Stimulated activated effector memory CD8-positive, alpha-beta T cell treated with anti-CD3 and anti-CD28 coated beads, Interleukin-12 subunit alpha, Interleukin-12 subunit beta, amount 100 ng/mL, for 72 hours (primary cell): ENCODE measurements around the gene SNORC.
A peak's percentile ranks its signal among the peaks of the same experiment; 100 is the strongest.
"Not testable (repeated sequence)": the region's sequence is repeated elsewhere in the genome, so short reads cannot be mapped to it uniquely, and the experiment has no call there.

Experiments
- ATAC-seq: fragments of 150-1000 bp; cut with Tn5 transposase; 2 replicates; pipeline ENCODE4 v1.10.0; 2021
- DNase-seq, 2 donors: peaks; one replicate each; pipeline ENCODE4 v3.0.0; 2021 to 2022; ENCODE audit warnings: low spot score in 2 of 2
- H3K27ac Mint-ChIP-seq: one replicate; pipeline ENCODE4 v1.8.0; 2022; ENCODE audit warnings: mild to moderate bottlenecking, mixed read lengths
- H3K36me3 Mint-ChIP-seq: one replicate; pipeline ENCODE4 v1.8.0; 2022; ENCODE audit warnings: mild to moderate bottlenecking, mixed read lengths
- H3K4me1 Mint-ChIP-seq: one replicate; pipeline ENCODE4 v1.8.0; 2022; ENCODE audit warnings: mixed read lengths
- H3K4me3 Mint-ChIP-seq: one replicate; pipeline ENCODE4 v1.8.0; 2022; ENCODE audit warnings: mild to moderate bottlenecking, mixed read lengths
- H3K9me3 Mint-ChIP-seq: one replicate; pipeline ENCODE4 v1.8.0; 2022; ENCODE audit warnings: mixed read lengths

The SNORC gene

DNA sequence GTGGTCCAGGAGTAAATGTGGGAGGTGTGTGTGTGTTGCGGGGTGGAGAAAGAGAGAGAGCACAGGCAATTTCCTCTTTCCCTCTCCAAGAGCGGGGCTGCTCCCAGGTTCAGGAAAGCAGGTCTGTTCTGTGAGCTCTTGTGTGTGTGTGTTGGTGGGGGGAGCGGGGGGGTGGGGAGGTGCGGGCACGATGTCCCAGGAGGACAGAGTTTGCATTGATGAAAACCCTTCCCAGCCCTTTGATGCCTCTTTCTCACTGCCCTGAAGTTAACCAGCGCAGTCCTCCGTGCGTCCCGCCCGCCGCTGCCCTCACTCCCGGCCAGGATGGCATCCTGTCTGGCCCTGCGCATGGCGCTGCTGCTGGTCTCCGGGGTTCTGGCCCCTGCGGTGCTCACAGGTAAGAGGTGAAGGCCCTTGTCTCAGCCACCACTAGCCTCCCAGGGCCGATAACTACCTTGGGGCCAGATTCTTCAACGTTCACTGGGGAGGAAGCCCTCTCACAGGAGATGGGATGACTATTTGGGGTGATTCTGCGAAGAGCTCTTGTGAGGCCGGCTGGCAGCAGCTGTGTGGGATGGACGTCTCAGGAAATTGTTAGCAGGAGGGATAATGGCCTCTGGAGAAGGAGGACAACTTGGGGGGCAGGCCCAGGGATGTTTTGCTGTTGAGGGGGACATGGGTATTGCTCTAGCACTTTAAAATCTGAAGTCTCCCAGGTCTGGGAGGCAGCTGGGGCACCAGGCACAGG, at the start of gene SNORC:
SNORC (plus strand) TSS at position 247 of the 748 bp plus-strand sequence; CDS start at position 325, 78 bp downstream.
- Mint-ChIP-seq H3K36me3 (peaks cover 7% of the 10 kb centered on the region), H3K27ac (no peak within 1 kb of the TSS)
- DNase-seq, result no peak

DNA sequence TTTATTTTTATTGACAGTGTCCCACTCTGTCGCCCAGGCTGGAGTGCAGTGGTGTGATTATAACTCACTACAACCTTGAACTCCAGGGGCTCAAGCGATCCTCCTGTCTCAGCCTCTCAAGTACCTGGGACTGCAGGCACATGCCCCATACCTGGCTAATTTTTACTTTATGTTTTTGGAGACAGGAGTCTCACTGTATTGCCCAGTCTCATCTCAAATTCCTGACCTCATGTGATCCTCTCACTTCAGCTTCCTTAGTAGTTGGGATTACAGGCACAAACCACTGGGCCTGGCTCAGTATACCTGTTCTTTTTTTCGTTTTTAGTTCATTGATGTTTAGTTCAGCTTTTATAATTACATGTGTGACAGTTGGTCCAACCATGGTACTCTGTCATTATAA, 40.1 kb upstream of the SNORC start:
- Mint-ChIP-seq H3K27ac (peak overlapping the region; percentile 32), H3K36me3 (peaks cover 92% of the 10 kb centered on the region), H3K9me3 (no peaks in the 10 kb centered on the region), H3K4me3 (no peak overlapping the region), H3K4me1 (peaks cover 5% of the 10 kb centered on the region)
- no peak for ATAC-seq
- DNase-seq, result no peak

More for the DNA sequence above, at the start of gene SNORC:
- no peak for ATAC-seq
- Mint-ChIP-seq H3K4me3 (no peak within 1 kb of the TSS), H3K9me3 (no peaks in the 10 kb centered on the region), H3K4me1 (peaks cover 4% of the 10 kb centered on the region)

DNA sequence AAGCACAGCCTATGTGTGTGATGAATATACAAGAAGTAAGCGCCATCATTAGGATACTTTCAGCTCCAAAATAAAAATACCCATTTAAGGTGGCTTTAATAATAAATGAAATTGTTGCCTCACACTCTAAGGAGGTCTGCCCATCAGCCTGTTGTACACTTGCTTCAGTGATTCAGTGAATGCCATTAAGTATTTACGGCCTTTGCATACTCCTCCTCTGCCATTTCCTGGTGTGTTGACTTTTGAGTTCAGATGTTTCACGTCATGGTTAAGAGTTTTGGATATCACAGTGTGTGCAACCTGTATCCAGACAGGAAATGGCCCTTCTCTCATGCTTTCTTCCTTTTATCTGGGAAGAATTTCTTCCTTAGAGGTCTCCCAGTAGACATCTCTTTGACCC, 38.6 kb upstream of the SNORC start:
- DNase-seq, result no peak
- Mint-ChIP-seq H3K4me1 (peaks cover 5% of the 10 kb centered on the region), H3K36me3 (peaks cover 92% of the 10 kb centered on the region), H3K27ac (no peak overlapping the region), H3K4me3 (no peak overlapping the region), H3K9me3 (no peaks in the 10 kb centered on the region)
- ATAC-seq, result no peak

DNA sequence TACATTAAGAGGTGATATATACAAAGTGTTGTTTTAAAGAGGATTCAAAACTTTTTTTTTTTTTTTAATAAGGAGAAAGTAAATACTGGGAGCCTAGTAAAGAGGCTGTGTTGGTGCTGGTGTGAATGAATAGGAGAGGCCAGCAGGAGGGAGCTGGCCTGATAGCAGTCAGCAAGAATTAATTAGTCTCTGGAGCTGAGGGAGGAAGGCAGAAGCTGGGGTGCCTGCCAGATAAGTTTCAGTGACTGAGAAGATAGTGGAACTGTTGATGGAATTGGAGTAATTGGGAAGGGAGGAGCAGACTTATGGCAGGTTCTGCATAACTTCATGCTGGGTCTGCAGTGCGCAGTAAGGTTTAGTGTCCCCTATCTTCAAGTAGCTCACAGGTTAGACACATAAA, 36.2 kb upstream of the SNORC start:
- DNase-seq, result no peak
- H3K9me3 Mint-ChIP-seq, result no peaks in the 10 kb centered on the region
- no peak for ATAC-seq
- peak overlapping the region; percentile 50 for H3K27ac Mint-ChIP-seq
- peaks cover 28% of the 10 kb centered on the region for H3K4me1 Mint-ChIP-seq
- H3K4me3 Mint-ChIP-seq, result no peak overlapping the region
- peaks cover 95% of the 10 kb centered on the region for H3K36me3 Mint-ChIP-seq

DNA sequence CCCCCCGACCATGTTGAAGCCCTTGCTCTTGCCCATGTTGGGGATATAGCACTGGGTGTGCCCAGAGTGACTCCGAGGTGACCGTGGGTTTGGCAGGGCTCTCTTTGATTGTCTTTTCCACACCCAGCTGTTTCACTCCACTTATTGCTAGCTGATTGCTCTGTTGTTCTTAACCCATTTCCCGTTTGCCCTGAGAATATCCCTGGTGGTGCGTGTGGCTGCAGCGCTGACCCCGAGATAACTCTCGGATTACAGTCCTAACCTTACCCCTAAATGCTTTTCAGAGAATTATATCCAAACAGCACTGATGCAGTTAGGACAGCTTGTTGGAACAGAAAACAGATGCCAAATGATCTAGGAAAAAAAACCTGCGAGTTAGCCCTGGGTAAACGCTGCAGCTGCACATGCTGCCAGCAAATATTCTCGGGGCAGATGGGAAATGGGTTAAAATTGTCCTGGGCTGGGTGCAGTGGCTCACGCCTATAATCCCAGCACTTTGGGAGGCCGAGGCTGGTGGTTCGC, 34.3 kb upstream of the SNORC start:
- H3K36me3 Mint-ChIP-seq, result peaks cover 95% of the 10 kb centered on the region
- H3K4me1 Mint-ChIP-seq, result peaks cover 32% of the 10 kb centered on the region
- H3K4me3 Mint-ChIP-seq, result no peak overlapping the region
- ATAC-seq (no peak), DNase-seq (no peak)
- H3K9me3 Mint-ChIP-seq, result no peaks in the 10 kb centered on the region
- no peak overlapping the region for H3K27ac Mint-ChIP-seq

DNA sequence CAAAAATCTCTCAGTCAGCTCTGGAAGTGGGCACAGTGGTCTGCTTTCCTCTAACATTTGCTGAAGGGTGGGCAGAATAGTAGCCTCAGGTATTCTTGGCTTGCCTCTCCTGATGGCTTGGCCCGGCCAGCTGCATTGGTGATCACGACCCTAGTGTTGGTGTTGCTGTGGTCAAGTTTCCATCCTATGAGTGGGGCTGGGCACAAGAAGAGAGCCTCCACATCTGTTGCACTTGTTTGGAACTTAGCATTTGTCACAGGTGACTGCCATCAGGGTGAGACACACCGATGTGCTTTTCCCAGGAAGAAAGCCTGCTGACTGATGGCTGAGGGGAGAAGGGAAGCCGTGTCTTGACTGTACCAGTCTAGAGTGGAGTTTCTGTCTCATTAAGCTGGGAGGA, 33.1 kb upstream of the SNORC start:
- DNase-seq, result no peak
- Mint-ChIP-seq H3K27ac (peak overlapping the region; percentile 79), H3K9me3 (no peaks in the 10 kb centered on the region)

DNA sequence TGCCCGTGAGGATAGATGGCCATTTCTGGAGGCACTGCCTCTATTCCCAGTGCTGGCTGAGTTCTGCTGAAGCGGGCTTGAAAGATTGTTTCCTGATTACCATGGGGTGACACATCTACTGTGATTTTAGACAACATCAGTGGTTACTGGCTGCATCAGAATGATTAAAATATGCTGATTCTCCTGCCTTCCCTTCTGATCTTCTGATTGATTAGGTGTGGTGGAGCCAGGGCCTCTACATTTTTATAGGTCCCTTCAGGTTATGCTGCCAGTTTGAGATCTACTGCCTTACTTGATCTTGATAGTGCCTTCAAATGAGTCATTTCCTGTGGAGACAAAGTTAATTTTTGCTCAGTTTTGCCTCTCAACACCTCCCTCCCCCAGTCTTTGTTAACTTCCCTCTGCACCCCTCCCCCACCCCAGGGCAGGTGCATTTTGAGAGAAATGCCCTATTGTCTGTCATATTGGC, 31.6 kb upstream of the SNORC start:
- peak; percentile 5 to 66 for DNase-seq
- Mint-ChIP-seq H3K36me3 (peaks cover 95% of the 10 kb centered on the region), H3K4me3 (peak overlapping the region; percentile 22), H3K9me3 (no peaks in the 10 kb centered on the region), H3K27ac (peak overlapping the region; percentile 79), H3K4me1 (peaks cover 27% of the 10 kb centered on the region)
- ATAC-seq, result peak; percentile 92

More for the DNA sequence above, 33.1 kb upstream of the SNORC start:
- Mint-ChIP-seq H3K36me3 (peaks cover 95% of the 10 kb centered on the region), H3K4me3 (no peak overlapping the region), H3K4me1 (peaks cover 30% of the 10 kb centered on the region)
- ATAC-seq, result no peak

DNA sequence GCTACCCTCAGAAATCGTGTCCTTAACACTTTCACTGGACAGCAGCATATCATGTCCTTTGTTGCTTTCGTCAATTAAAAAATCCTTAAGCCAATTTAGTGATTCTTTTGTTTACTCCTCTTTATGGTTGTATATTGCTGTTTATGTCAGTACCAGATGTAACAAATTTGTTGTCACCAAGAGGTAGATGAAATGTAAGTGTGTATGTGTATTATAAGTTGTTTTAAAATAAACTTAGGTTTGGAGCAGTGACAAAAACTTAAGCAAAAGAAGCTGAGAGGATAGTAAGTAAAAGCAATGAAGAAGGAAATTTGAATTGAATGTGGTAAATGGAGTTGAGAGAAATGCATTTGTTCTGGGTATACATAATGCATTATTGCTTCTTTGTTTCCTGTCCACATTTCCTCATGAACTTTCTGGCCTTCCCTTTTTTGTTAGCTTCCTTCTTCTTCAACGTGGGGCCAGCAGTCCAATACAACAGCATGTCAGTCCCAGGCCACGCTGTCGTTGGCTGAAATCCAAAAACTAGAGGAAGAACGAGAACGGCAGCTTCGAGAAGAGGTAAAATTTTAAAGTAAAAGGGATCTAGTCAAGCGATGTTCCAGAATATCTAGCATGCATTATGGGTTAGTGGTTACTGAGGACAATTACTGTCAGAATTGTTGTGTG, 30.5 kb upstream of the SNORC start:
- H3K27ac Mint-ChIP-seq, result peak overlapping the region; percentile 79
- no peak for DNase-seq
- H3K4me3 Mint-ChIP-seq, result no peak overlapping the region
- H3K36me3 Mint-ChIP-seq, result peaks cover 95% of the 10 kb centered on the region
- no peak for ATAC-seq
- H3K9me3 Mint-ChIP-seq, result no peaks in the 10 kb centered on the region
- H3K4me1 Mint-ChIP-seq, result peaks cover 27% of the 10 kb centered on the region

DNA sequence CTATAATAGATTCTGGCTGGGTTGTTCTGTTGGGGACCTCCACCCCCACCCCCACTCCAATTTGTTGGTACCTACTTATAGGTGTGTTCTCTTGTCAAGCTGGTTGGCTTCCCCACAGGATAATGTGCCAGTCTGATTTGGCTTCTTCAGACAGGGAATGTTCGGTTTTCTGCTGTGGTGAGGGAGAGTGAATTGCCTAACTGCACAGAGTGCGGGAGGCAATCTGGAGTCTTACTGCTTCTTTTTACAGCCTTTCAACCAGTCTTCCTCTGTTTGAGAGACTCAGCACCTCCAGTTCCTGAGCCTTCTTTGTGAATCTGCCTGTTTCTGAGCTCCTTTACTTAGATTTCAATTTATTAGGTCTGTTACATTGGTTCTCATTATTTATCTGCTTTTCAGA, 27.4 kb upstream of the SNORC start:
- peaks cover 95% of the 10 kb centered on the region for H3K36me3 Mint-ChIP-seq
- no peak for ATAC-seq

DNA sequence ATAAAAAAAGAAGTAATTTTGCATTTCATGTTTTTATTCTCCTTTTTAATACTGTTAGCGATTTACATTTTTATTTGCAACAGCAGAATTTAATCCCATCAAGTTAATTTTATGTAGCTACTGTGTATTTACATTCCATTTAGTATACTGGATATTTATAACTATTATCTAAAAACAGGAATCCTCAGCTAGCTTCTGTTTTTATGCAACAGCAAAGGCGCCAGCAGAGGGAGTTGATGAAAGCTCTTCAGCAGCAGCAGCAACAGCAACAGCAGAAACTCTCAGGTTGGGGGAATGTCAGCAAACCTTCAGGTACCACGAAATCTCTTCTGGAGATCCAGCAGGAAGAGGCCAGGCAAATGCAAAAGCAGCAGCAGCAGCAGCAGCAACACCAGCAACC, 26.2 kb upstream of the SNORC start:
- Mint-ChIP-seq H3K4me1 (peaks cover 4% of the 10 kb centered on the region), H3K36me3 (peaks cover 100% of the 10 kb centered on the region), H3K9me3 (no peaks in the 10 kb centered on the region), H3K27ac (no peak overlapping the region), H3K4me3 (no peak overlapping the region)
- no peak for DNase-seq
- ATAC-seq, result no peak

More for the DNA sequence above, 27.4 kb upstream of the SNORC start:
- H3K4me3 Mint-ChIP-seq, result no peak overlapping the region
- DNase-seq, result no peak
- H3K4me1 Mint-ChIP-seq, result peaks cover 16% of the 10 kb centered on the region
- no peaks in the 10 kb centered on the region for H3K9me3 Mint-ChIP-seq
- H3K27ac Mint-ChIP-seq, result peak overlapping the region; percentile 24

DNA sequence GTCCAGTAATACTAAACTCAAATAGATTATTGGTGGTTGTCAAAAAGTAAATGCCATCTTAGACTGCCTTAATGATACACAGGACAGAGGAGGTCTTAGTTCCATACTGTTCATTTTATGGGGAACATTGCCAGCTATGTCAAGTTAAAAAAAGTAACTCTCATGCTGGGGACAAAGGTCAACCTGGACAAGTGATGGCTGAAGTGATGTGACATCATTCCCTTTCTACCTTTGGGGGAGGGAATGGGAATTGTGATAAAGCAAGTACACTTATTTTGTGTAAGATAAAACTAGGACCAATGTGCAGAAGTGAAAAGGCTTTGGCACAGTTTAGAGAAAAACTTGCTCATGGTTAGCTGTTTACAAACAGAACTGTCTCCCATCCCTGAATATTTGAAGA, 24.0 kb upstream of the SNORC start:
- H3K4me1 Mint-ChIP-seq, result no peaks in the 10 kb centered on the region
- H3K27ac Mint-ChIP-seq, result no peak overlapping the region
- peaks cover 100% of the 10 kb centered on the region for H3K36me3 Mint-ChIP-seq
- H3K9me3 Mint-ChIP-seq, result no peaks in the 10 kb centered on the region
- DNase-seq, result no peak
- H3K4me3 Mint-ChIP-seq, result no peak overlapping the region
- ATAC-seq, result no peak

DNA sequence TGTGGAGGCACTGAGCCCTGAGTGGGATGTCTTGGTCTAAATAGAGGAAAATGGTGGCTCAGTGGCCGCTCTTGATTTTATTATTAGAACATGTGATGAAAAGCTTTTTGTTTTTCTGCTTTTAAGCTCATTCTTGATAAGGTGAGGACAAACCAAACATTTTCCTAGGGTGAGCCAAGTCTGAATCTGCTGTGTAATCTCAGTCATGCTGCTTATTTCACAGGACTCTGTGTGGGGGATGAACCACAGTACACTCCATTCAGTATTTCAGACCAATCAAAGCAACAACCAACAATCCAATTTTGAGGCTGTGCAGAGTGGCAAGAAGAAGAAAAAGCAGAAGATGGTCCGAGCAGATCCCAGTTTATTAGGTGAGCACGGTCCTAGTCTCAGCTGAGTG, 20.0 kb upstream of the SNORC start:
- H3K4me1 Mint-ChIP-seq, result no peaks in the 10 kb centered on the region
- DNase-seq (no peak), ATAC-seq (no peak)
- no peaks in the 10 kb centered on the region for H3K9me3 Mint-ChIP-seq
- peak overlapping the region; percentile 43 for H3K27ac Mint-ChIP-seq
- peaks cover 98% of the 10 kb centered on the region for H3K36me3 Mint-ChIP-seq
- no peak overlapping the region for H3K4me3 Mint-ChIP-seq

DNA sequence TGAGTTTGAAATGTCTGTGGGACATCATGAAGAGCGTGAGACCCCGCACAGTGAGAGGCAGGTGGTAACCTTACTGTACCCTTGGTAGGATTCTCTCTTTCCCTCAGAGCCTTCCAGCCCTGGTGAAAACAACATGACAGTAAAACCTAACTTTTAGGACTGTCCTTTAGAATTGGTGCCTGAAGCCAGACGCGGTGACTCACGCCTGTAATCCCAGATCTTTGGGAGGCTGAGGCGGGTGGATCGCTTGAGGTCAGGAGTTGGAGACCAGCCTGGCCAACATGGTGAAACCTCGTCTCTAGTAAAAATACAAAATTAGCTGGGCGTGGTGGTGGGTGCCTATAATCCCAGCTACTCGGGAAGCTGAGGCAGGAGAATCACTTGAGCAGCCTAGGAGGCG, 18.0 kb upstream of the SNORC start:
- not testable (repeated sequence) for H3K4me1 Mint-ChIP-seq, H3K4me3 Mint-ChIP-seq, ATAC-seq, H3K9me3 Mint-ChIP-seq, DNase-seq
- H3K27ac Mint-ChIP-seq, result peak overlapping the region; percentile 39
- H3K36me3 Mint-ChIP-seq, result peaks cover 98% of the 10 kb centered on the region

DNA sequence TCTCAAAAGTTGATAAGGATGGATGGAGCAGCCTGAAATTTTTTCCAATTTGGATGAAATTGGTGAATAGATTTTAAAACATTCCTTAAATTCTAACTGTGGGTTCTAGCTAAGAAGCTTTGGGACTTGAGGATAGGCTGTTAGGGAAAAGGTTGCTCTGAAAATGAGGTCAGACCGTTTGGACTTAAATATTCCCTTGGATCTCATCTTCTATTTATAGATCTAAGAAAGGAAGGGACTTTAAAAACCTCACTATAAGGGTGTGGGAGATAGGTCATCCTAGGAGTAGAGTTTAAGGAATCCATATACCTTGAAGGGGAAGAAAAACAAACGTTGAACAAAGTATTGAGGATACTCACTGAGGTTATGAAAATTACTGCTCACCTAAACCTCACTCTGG, 17.4 kb upstream of the SNORC start:
- ATAC-seq (no peak), DNase-seq (no peak)
- Mint-ChIP-seq H3K4me1 (no peaks in the 10 kb centered on the region), H3K27ac (no peak overlapping the region), H3K4me3 (no peak overlapping the region), H3K9me3 (no peaks in the 10 kb centered on the region), H3K36me3 (peaks cover 98% of the 10 kb centered on the region)

DNA sequence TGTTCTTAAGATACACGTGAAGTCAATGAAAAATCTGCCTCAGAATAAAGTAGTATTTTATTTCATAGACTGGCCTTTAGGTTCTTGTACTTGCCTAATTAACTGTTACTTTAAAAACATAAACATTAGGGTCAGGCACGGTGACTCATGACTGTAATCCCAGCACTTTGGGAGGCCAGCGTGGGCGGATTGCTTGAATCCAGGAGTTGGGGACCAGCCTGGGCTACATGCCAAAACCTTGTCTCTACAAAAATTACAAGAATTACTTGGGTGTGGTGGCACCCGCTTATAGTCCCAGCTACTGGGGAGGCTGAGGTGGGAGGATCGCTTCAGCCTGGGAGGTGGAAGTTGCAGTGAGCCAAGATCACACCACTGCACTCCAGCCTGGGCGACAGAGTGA, 16.0 kb upstream of the SNORC start:
- no peak for ATAC-seq
- Mint-ChIP-seq H3K9me3 (no peaks in the 10 kb centered on the region), H3K4me3 (no peak overlapping the region), H3K27ac (no peak overlapping the region), H3K36me3 (peaks cover 98% of the 10 kb centered on the region), H3K4me1 (no peaks in the 10 kb centered on the region)
- no peak for DNase-seq

DNA sequence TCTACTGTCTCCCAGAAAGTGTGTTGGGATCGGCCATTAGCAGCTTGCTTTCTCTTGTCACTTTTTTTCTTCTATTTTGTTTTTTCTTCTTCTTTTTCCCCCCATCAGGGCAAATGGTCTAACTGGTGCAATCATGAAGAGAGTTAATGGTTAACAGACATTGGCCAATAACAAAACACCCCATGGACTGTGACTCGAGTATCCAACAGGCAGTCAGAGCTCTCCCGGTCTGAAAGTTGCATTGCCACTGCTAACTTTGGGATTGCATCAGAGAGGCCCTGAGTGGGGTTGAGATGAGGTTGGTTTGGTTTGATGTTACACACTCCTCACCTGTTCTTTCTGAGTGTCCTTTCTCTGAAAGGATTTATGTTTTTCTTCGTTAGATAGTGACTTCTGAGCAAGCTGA, 12.9 kb upstream of the SNORC start:
- ATAC-seq (no peak), DNase-seq (no peak)
- Mint-ChIP-seq H3K4me3 (no peak overlapping the region), H3K36me3 (peaks cover 73% of the 10 kb centered on the region), H3K4me1 (no peaks in the 10 kb centered on the region), H3K27ac (peak overlapping the region; percentile 60), H3K9me3 (no peaks in the 10 kb centered on the region)
